ENCODE results near the gene S100A8.

- no peak for TF ChIP-seq POLR2A (IDR thresholded peaks at IDR 0.05)
- TF ChIP-seq POLR2AphosphoS5 (IDR thresholded peaks at IDR 0.05): no peak
- TF ChIP-seq, protein P1, sequence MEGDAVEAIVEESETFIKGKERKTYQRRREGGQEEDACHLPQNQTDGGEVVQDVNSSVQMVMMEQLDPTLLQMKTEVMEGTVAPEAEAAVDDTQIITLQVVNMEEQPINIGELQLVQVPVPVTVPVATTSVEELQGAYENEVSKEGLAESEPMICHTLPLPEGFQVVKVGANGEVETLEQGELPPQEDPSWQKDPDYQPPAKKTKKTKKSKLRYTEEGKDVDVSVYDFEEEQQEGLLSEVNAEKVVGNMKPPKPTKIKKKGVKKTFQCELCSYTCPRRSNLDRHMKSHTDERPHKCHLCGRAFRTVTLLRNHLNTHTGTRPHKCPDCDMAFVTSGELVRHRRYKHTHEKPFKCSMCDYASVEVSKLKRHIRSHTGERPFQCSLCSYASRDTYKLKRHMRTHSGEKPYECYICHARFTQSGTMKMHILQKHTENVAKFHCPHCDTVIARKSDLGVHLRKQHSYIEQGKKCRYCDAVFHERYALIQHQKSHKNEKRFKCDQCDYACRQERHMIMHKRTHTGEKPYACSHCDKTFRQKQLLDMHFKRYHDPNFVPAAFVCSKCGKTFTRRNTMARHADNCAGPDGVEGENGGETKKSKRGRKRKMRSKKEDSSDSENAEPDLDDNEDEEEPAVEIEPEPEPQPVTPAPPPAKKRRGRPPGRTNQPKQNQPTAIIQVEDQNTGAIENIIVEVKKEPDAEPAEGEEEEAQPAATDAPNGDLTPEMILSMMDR (IDR thresholded peaks at IDR 0.05): no peak
- no peak for TF ChIP-seq EP300 (IDR thresholded peaks at IDR 0.05)
Measured at GRCh38 chr1:153403421-153404085, 12.7 kb upstream of the S100A8 start.

All from suprapubic skin (tissue), 4 donors.